SK-N-SH treated with all-trans-retinoic acid at 6 μM for 48 hours (cell line): ENCODE data around the gene TET2.

Experiments used
- ARNTL ChIP-seq: fragments of 450-650 bp; formaldehyde crosslinking; IDR thresholded peaks from 2 replicates; pipeline ENCODE4 v1.5.0; 2020; ENCODE audit warnings: low read depth, mild to moderate bottlenecking, moderate library complexity, borderline replicate concordance
- CREB5 ChIP-seq: fragments of 250-450 bp; sonication (Bioruptor Pico); IDR thresholded peaks from 2 replicates; pipeline ENCODE4 v1.5.1; 2020; ENCODE audit warnings: low read depth, mild to moderate bottlenecking, moderate library complexity
- GLIS3 ChIP-seq: fragments of 250-450 bp; sonication (Bioruptor Pico); IDR thresholded peaks from 2 replicates; pipeline ENCODE4 v1.5.0; 2020; ENCODE audit warnings: mild to moderate bottlenecking, moderate library complexity
- ISL1 ChIP-seq: fragments of 250-450 bp; sonication (Bioruptor Pico); IDR thresholded peaks from 2 replicates; pipeline ENCODE4 v2.1.2; 2022; ENCODE audit warnings: mild to moderate bottlenecking, moderate library complexity
- PATZ1 ChIP-seq: fragments of 250-450 bp; sonication (Bioruptor Pico); IDR thresholded peaks from 2 replicates; pipeline ENCODE4 v1.8.0; 2020; ENCODE audit warnings: mild to moderate bottlenecking, moderate library complexity, borderline replicate concordance
- POU6F1 ChIP-seq: fragments of 250-450 bp; sonication (Bioruptor Pico); IDR thresholded peaks from 2 replicates; pipeline ENCODE4 v1.8.0; 2021; ENCODE audit warnings: low read depth, mild to moderate bottlenecking, moderate library complexity, borderline replicate concordance
- ZC3H10 ChIP-seq: fragments of 250-450 bp; sonication (Bioruptor Pico); IDR thresholded peaks from 2 replicates; pipeline ENCODE4 v1.5.1; 2021; ENCODE audit warnings: mild to moderate bottlenecking, moderate library complexity
- ZFP3 ChIP-seq: fragments of 250-450 bp; sonication (Bioruptor Pico); IDR thresholded peaks from 2 replicates; pipeline ENCODE4 v1.5.0; 2020; ENCODE audit warnings: mild to moderate bottlenecking, moderate library complexity
- ZFP30 ChIP-seq: fragments of 450-650 bp; formaldehyde crosslinking; IDR thresholded peaks from 2 replicates; pipeline ENCODE4 v1.5.0; 2022; ENCODE audit warnings: mild to moderate bottlenecking, moderate library complexity
- ZNF70 ChIP-seq: fragments of 450-650 bp; formaldehyde crosslinking; IDR thresholded peaks from 2 replicates; pipeline ENCODE4 v1.5.0; 2020; ENCODE audit warnings: mild to moderate bottlenecking, moderate library complexity

GRCh38 chr4:105126311-105127169, 20.1 kb upstream of the TET2 start:
- TF ChIP-seq GLIS3 (no peak), ZC3H10 (CRISPR knock-in tag) (no peak), ZFP3 (CRISPR knock-in tag) (no peak), ZNF70 (CRISPR knock-in tag) (no peak), ZFP30 (no peak), POU6F1 (peak; percentile 73; the same call in 1 of the 2 replicates), ISL1 (CRISPR knock-in tag) (peak; percentile 85), CREB5 (CRISPR knock-in tag) (no peak), PATZ1 (CRISPR knock-in tag) (no peak), ARNTL (CRISPR knock-in tag) (no peak)
